Heart right ventricle (tissue), 16 donors: ENCODE data around the gene UBE2J2. TPM values are rescaled to one million over a fixed set of nuclear protein-coding genes. Genes with fewer than 3 reads are reported as not detected.

ENCODE experiments used
- ATAC-seq, 8 donors: fragments of 200-7000 bp; cut with Tn5 transposase; one replicate each; pipeline ENCODE4 v1.9.1; 2020; ENCODE audit warnings: mild to moderate bottlenecking in 8 of 8, moderate library complexity in 8 of 8, moderate number of reproducible peaks in 1 of 8
- DNase-seq, 2 donors: peaks; one replicate each; pipeline ENCODE4 v3.0.0-alpha.2; 2020
- H3K27ac ChIP-seq, 10 donors: fragments of 200-600 bp; sonication (generic) in 2 of 10; one replicate each; pipeline versions ENCODE4 v1.5.0 to v1.8.0; 2020 to 2022; ENCODE audit warnings: mild to moderate bottlenecking in 3 of 10
- H3K27me3 ChIP-seq, 7 donors: fragments of 200-600 bp; one replicate each; pipeline ENCODE4 v1.8.0; 2021 to 2022; ENCODE audit warnings: mild to moderate bottlenecking in 2 of 7
- H3K36me3 ChIP-seq, 9 donors: fragments of 200-600 bp; sonication (generic) in 1 of 9; one replicate each; pipeline versions ENCODE4 v1.5.0 to v1.8.0; 2020 to 2022; ENCODE audit warnings: mild to moderate bottlenecking in 2 of 9
- H3K4me1 ChIP-seq, 9 donors: fragments of 200-600 bp; sonication (generic) in 1 of 9; one replicate each; pipeline versions ENCODE4 v1.5.0 to v1.8.0; 2020 to 2022; ENCODE audit warnings: mild to moderate bottlenecking in 4 of 9
- H3K4me3 ChIP-seq, 10 donors: fragments of 200-600 bp; sonication (generic) in 2 of 10; one replicate each; pipeline versions ENCODE4 v1.5.0 to v1.8.0; 2020 to 2022; ENCODE audit warnings: mild to moderate bottlenecking in 7 of 10, moderate library complexity in 2 of 10
- H3K9me3 ChIP-seq, 11 donors: fragments of 200-600 bp in 10 of 11; sonication (generic) in 2 of 11; one replicate each; pipeline versions ENCODE4 v1.5.0 to v1.8.0; 2013 to 2022; ENCODE audit warnings: mild to moderate bottlenecking in 2 of 11, control low read depth in 1 of 11, moderate library complexity in 1 of 11
- CTCF ChIP-seq, 9 donors: fragments of 200-600 bp; sonication (generic) in 2 of 9; IDR thresholded peaks; one replicate each; pipeline versions ENCODE4 v1.5.0 to v1.8.0; 2021 to 2022; ENCODE audit warnings: antibody characterized with exemption in 9 of 9, mild to moderate bottlenecking in 5 of 9, moderate library complexity in 1 of 9
- WGBS, 2 donors: extraction: QIAGEN DNeasy Blood & Tissue Kit; methylation state at CpG; one replicate each; pipeline ENCODE4 v1.1.7; 2013; ENCODE audit warnings: inconsistent platforms in 1 of 2; 5-methylcytosine and 5-hydroxymethylcytosine counted together
- intact Hi-C, 10 donors: fragments of 100-400 bp; cut with DNase I; formaldehyde crosslinking; loops; one replicate each; pipeline versions ENCODE4 v1.11.1 to v1.14.2; 2022
- polyA plus RNA-seq, 2 donors: library from polyadenylated mRNA; stranded (reverse); fragments of 200-250 nt; gene quantifications; one replicate each; pipeline ENCODE4 v1.2.3, GENCODE V29; 2013
- total RNA-seq, 10 donors: library from RNA; stranded (reverse); fragmentation: NEBNext Ultra II Directional in 3 of 10; extraction: Animal tissue kit (Norgen Biotek cat#: 25700) in 3 of 10; gene quantifications; one replicate each; pipeline versions ENCODE4 v1.2.1 to v1.2.4, GENCODE V29; 2021 to 2023
- donor health status: Arrhythmogenic right ventricular cardiomyopathy.
- donor health status: ischemic (EF 13 %, LVEDD 7.1; RV severe dilation, severe dysfunction).
- donor health status: healthy with polysubstance abuse.
- donor health status: DM: no; HTN: yes; CAD: no.
- donor health status: DM: no; HTN: no; CAD: no.
- donor health status: ischemic (EF 25% LVEDD 6.9; RV normal size, moderate dysfunction).
- donor health status: ischemic (EF 25% LVEDD 5.7; RV mildly dilated, moderate dysfunction).
- donor health status: healthy.
- donor health status: DM: yes; HTN: yes; CAD: no.
- donor health status: Ischemic cardiomyopathy.
- donor health status: ischemic (EF 35%, LVEDD 5.7; RV mildly dilated, moderate dysfunction).
- donor health status: nonischemic (EF 11% LVEDD 7.7; RV severe dilation, severe dysfunction).
- donor health status: DM: yes; HTN: yes; CAD: no.
- donor health status: PGD.
- donor health status: ischemic (EF 29% LVEDD 5.4; RV normal size, mild dysfunction).
- donor health status: nonischemic (EF 23%, LVEDD 6.1; RV moderate dilation, normal function).

Gene UBE2J2
- total and polyA plus RNA-seq, 12 donors: 23.5 to 44.1 (median 30.5) TPM

- no peak for TF ChIP-seq CTCF (IDR thresholded peaks at IDR 0.05)
- intact Hi-C loops: no loop called here
- Histone ChIP-seq H3K36me3 (no peaks in the 10 kb centered on the region), H3K9me3 (no peaks in the 10 kb centered on the region), H3K4me3 (no peak overlapping the region), H3K27me3 (peaks cover 0 to 32% (median 24%) of the 10 kb centered on the region in 7 donors), H3K27ac (no peak overlapping the region), H3K4me1 (peaks cover 0 to 11% (median 0%) of the 10 kb centered on the region in 9 donors)
- DNase-seq: no peak
- WGBS, 2 donors: 85 to 87% methylated on average over 26 to 31 of the region's 32 CpGs
- ATAC-seq: no peak
These were observed 10.8 kb upstream of the UBE2J2 start for GRCh38 chr1:1284221-1285101.

GRCh38 chr1:1283821-1284220, 10.2 kb upstream of the UBE2J2 start:
- DNase-seq: no peak
- intact Hi-C loops: no loop called here
- Histone ChIP-seq H3K9me3 (no peaks in the 10 kb centered on the region), H3K27me3 (peaks cover 0 to 32% (median 24%) of the 10 kb centered on the region in 7 donors), H3K27ac (no peak overlapping the region), H3K36me3 (no peaks in the 10 kb centered on the region), H3K4me3 (no peak overlapping the region), H3K4me1 (peaks cover 0 to 11% (median 0%) of the 10 kb centered on the region in 9 donors)
- WGBS, 2 donors: 10% methylated on average over 9 of the region's 9 CpGs
- ATAC-seq: no peak
- TF ChIP-seq CTCF (IDR thresholded peaks at IDR 0.05): no peak

GRCh38 chr1:1282998-1283397, 9.3 kb upstream of the UBE2J2 start:
- Histone ChIP-seq H3K4me1 (peaks cover 0 to 11% (median 0%) of the 10 kb centered on the region in 9 donors), H3K9me3 (no peaks in the 10 kb centered on the region), H3K27ac (no peak overlapping the region), H3K4me3 (no peak overlapping the region), H3K36me3 (no peaks in the 10 kb centered on the region), H3K27me3 (peaks cover 0 to 32% (median 24%) of the 10 kb centered on the region in 7 donors)
- TF ChIP-seq CTCF (IDR thresholded peaks at IDR 0.05): no peak
- intact Hi-C loops: no loop called here
- ATAC-seq (no peak), DNase-seq (peak in 1 of 2 donors; percentile 10)
- whole genome bisulfite sequencing, 2 donors: 81 to 88% methylated on average over 14 of the region's 14 CpGs

- no peak for TF ChIP-seq CTCF (IDR thresholded peaks at IDR 0.05)
- Histone ChIP-seq H3K36me3 (no peaks in the 10 kb centered on the region), H3K4me1 (peaks cover 0 to 11% (median 0%) of the 10 kb centered on the region in 9 donors), H3K27ac (peak overlapping the region in 4 of 10 donors; percentile 4 to 46 (median 37)), H3K4me3 (no peak overlapping the region), H3K27me3 (peaks cover 0 to 19% (median 16%) of the 10 kb centered on the region in 7 donors), H3K9me3 (no peaks in the 10 kb centered on the region)
- 31 to 45% methylated on average over 26 of the region's 26 CpGs for WGBS, 2 donors
- intact Hi-C loops: no loop called here
- DNase-seq (peak; percentile 77 to 83), ATAC-seq (peak; percentile 62 to 95 (median 87))
These were observed 8.1 kb upstream of the UBE2J2 start for GRCh38 chr1:1281533-1282321.
